Large intestine (tissue), 3 donors: ENCODE data around the gene COX6A1. TPM values are rescaled to one million over a fixed set of nuclear protein-coding genes. Genes with fewer than 3 reads are reported as not detected.

Experiments
- DNase-seq, 2 donors: peaks; one replicate each; pipeline versions ENCODE4 v3.0.0 to v3.0.0-alpha.2; 2013
- H3K27ac ChIP-seq: one replicate; pipeline ENCODE4 v1.5.1; 2013; ENCODE audit warnings: low read length
- H3K27me3 ChIP-seq: 2 replicates; pipeline ENCODE4 v1.6.1; 2013; ENCODE audit warnings: low read length; ENCODE audit not compliant: control insufficient read depth, insufficient read depth
- H3K36me3 ChIP-seq: 2 replicates; pipeline ENCODE4 v1.6.1; 2013; ENCODE audit warnings: low read length; ENCODE audit not compliant: control insufficient read depth, insufficient read depth
- H3K4me1 ChIP-seq: one replicate; pipeline ENCODE4 v1.6.1; 2013; ENCODE audit warnings: low read length; ENCODE audit not compliant: control insufficient read depth, insufficient read depth
- H3K4me3 ChIP-seq: one replicate; pipeline ENCODE4 v1.5.1; 2013; ENCODE audit warnings: low read length
- H3K9me3 ChIP-seq: one replicate; pipeline ENCODE4 v1.6.1; 2013; ENCODE audit warnings: mild to moderate bottlenecking, low read depth, low read length, moderate library complexity; ENCODE audit not compliant: control insufficient read depth
- WGBS: methylation state at CpG from one replicate; pipeline ENCODE4 v1.1.5; 2013; ENCODE audit warnings: low lambda C conversion rate; ENCODE audit not compliant: insufficient coverage; 5-methylcytosine and 5-hydroxymethylcytosine counted together
- polyA plus RNA-seq: library from polyadenylated mRNA; unstranded; fragments of 120-200 nt; gene quantifications from one replicate; pipeline ENCODE4 v1.2.1, GENCODE V29; 2013

Gene COX6A1
- polyA plus RNA-seq, 1 donor, result 402 TPM

GRCh38 chr12:120422892-120423456 is 14.9 kb upstream of the COX6A1 start:
- no peak for DNase-seq
- Histone ChIP-seq H3K9me3 (no peaks in the 10 kb centered on the region), H3K36me3 (no peaks in the 10 kb centered on the region), H3K27ac (no peak overlapping the region), H3K4me1 (no peaks in the 10 kb centered on the region), H3K27me3 (no peaks in the 10 kb centered on the region), H3K4me3 (no peak overlapping the region)
- WGBS, result 79% methylated on average over 3 of the region's 7 CpGs

DNA sequence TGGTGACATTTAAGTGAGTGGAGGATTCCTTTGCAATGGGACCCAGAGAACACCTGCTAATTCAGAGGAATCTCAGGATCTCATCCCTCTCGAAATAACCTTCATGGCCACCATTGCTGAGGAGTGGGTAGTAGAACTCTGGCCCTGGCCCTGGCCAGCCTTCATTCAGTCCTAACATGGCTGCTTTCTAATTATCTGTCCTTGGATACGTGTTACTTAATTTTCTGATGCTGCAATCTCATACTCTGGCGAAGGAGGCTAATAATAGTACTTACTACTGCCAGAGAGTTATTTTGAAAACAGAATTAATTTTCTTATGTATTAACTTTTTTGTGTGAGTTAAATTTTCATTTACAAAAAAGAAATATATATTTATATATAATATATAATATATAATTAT is 12.1 kb upstream of the COX6A1 start:
- H3K9me3 ChIP-seq, result peaks cover 5% of the 10 kb centered on the region
- no CpG with 5 or more reads among the region's 3 CpGs for WGBS
- H3K27me3 ChIP-seq, result no peaks in the 10 kb centered on the region
- no peak for DNase-seq
- H3K36me3 ChIP-seq, result no peaks in the 10 kb centered on the region
- H3K4me1 ChIP-seq, result peaks cover 4% of the 10 kb centered on the region
- H3K27ac ChIP-seq, result no peak overlapping the region
- no peak overlapping the region for H3K4me3 ChIP-seq

GRCh38 chr12:120428597-120429229 is 9.2 kb upstream of the COX6A1 start:
- H3K4me1 ChIP-seq, result peaks cover 4% of the 10 kb centered on the region
- DNase-seq, result peak in 1 of 2 donors; percentile 65
- 0% methylated on average over 1 of the region's 8 CpGs for WGBS
- H3K27me3 ChIP-seq, result no peaks in the 10 kb centered on the region
- no peak overlapping the region for H3K4me3 ChIP-seq
- no peaks in the 10 kb centered on the region for H3K36me3 ChIP-seq
- H3K27ac ChIP-seq, result no peak overlapping the region
- H3K9me3 ChIP-seq, result peaks cover 5% of the 10 kb centered on the region

- H3K27ac ChIP-seq, result no peak overlapping the region
- H3K36me3 ChIP-seq, result no peaks in the 10 kb centered on the region
- no CpG with 5 or more reads among the region's 7 CpGs for WGBS
- no peaks in the 10 kb centered on the region for H3K27me3 ChIP-seq
- DNase-seq, result no peak
- H3K9me3 ChIP-seq, result peaks cover 5% of the 10 kb centered on the region
- H3K4me1 ChIP-seq, result peaks cover 4% of the 10 kb centered on the region
- H3K4me3 ChIP-seq, result no peak overlapping the region
These were observed 8.5 kb upstream of the COX6A1 start for GRCh38 chr12:120429368-120429767.

DNA sequence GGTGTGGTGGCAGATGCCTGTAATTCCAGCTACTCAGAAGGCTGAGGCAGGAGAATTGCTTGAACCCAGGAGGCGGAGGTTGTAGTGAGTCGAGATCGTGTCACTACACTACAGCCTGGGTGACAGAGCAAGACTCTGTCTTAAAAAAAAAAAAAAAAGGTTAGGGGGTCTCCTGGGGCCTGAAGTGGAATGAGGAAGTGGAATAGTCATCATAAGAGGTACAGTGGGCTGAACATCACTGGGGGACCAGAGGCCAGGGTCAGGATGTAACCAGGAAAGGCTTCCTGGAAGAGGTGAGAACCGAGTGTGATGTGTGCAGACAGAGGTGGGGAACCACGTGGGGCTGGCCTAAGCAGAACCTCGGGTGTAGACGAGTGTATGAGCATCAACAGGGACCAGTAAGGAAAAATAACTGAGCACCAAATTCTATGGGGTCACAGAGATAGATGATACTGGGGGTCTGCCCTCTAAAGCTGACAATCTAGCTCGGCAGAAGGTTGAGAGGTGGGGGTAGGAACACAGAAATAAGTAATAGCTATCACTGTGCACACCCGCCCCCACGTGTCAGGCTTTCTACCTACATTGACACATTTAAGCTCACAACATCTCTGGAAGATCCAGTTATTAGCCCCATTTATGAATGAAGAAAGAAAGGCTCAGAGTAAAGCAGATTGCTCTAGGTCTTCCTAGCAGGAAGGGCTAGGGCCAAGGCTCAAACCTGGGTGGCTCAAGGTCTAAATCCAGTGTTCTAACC is 5.0 kb upstream of the COX6A1 start:
- no peak for DNase-seq
- Histone ChIP-seq H3K9me3 (peaks cover 5% of the 10 kb centered on the region), H3K4me3 (no peak overlapping the region), H3K4me1 (peaks cover 4% of the 10 kb centered on the region), H3K27ac (no peak overlapping the region), H3K36me3 (no peaks in the 10 kb centered on the region), H3K27me3 (no peaks in the 10 kb centered on the region)
- no CpG with 5 or more reads among the region's 10 CpGs for WGBS

- peaks cover 10% of the 10 kb centered on the region for H3K4me1 ChIP-seq
- H3K27me3 ChIP-seq, result no peaks in the 10 kb centered on the region
- H3K36me3 ChIP-seq, result peaks cover 28% of the 10 kb centered on the region
- peak overlapping the region; percentile 80 for H3K27ac ChIP-seq
- 0% methylated on average over 2 of the region's 17 CpGs for WGBS
- DNase-seq, result no peak
- peak overlapping the region; percentile 86 for H3K4me3 ChIP-seq
- no peaks in the 10 kb centered on the region for H3K9me3 ChIP-seq
These were observed 734 bp downstream of the COX6A1 start for GRCh38 chr12:120438495-120439198.

GRCh38 chr12:120439646-120440247 is 1.8 kb downstream of the COX6A1 start:
- WGBS, result no CpG with 5 or more reads among the region's 6 CpGs
- DNase-seq, result peak; percentile 54 to 63
- H3K4me3 ChIP-seq, result no peak overlapping the region

GRCh38 chr12:120444676-120445075 is 6.8 kb downstream of the COX6A1 start:
- H3K4me3 ChIP-seq, result no peak overlapping the region
- DNase-seq, result no peak
- no peaks in the 10 kb centered on the region for H3K9me3 ChIP-seq
- WGBS, result 100% methylated on average over 1 of the region's 2 CpGs
- no peaks in the 10 kb centered on the region for H3K27me3 ChIP-seq
- peaks cover 37% of the 10 kb centered on the region for H3K36me3 ChIP-seq
- H3K27ac ChIP-seq, result no peak overlapping the region
- H3K4me1 ChIP-seq, result peaks cover 10% of the 10 kb centered on the region

More at GRCh38 chr12:120439646-120440247, 1.8 kb downstream of the COX6A1 start:
- Histone ChIP-seq H3K36me3 (peaks cover 33% of the 10 kb centered on the region), H3K27me3 (no peaks in the 10 kb centered on the region), H3K27ac (no peak overlapping the region), H3K9me3 (no peaks in the 10 kb centered on the region), H3K4me1 (peaks cover 10% of the 10 kb centered on the region)

DNA sequence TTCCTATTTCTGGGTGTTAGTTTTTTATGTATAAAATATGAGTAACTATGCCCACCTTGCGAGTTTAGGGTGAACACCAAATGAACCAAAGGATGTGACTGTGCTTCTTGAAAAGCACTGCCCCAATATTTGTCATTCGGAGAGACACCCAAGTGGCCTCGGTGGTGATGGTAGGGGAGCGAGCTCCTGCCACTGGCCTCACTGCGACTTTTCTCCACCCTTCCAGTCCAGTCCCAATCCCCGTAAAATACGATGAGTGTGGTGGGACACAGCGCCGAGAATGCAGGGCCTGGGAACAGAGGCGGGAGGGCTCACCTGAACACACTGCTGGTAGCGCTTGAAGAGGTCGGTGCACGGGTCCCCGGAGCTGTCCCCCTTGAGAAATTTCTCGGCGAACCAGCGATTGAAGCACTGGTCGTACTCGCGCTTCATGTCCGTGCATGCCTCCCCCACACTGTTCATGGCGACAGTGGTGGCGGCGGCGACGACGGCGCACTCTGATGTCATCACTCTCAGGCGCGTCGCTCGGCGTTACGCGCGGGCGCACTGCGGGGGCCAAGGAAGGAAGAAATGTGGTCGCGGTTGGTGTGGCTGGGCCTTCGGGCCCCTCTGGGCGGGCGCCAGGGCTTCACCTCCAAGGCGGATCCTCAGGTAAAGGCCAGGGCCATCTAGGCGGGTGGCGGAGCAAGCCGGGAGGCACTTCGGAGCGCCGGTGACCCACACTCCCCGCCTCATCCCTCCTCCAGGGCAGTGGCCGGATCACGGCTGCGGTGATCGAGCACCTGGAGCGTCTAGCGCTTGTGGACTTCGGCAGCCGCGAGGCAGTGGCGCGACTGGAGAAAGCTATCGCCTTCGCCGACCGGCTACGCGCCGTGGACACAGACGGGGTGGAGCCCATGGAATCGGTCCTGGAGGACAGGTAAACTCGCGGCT is 8.3 kb downstream of the COX6A1 start, which contains the start of the genes GATC and TRIAP1:
Gene GATC, plus strand, starts transcription at position 534 of the 933 bp plus-strand sequence. Its CDS starts 37 bp downstream, at position 571.
Gene TRIAP1, minus strand, starts transcription at position 474 of the 933 bp plus-strand sequence. Its CDS starts 12 bp downstream, at position 462.
- peak within 1 kb of the TSS; percentile 80 for H3K4me3 ChIP-seq
- H3K27ac ChIP-seq, result peak within 1 kb of the TSS; percentile 76
- H3K27me3 ChIP-seq, result no peaks in the 10 kb centered on the region
- H3K9me3 ChIP-seq, result no peaks in the 10 kb centered on the region
- no CpG with 5 or more reads among the region's 73 CpGs for WGBS
- peaks cover 33% of the 10 kb centered on the region for H3K36me3 ChIP-seq
- H3K4me1 ChIP-seq, result peaks cover 6% of the 10 kb centered on the region
- DNase-seq, result peak; percentile 77 to 92
